Measurements from ENCODE around the gene EFNB2. TPM values are rescaled to one million over a fixed set of nuclear protein-coding genes. Genes with fewer than 3 reads are reported as not detected.

The EFNB2 gene
- total and polyA plus RNA-seq, 9 donors = 3.7 to 33.2 (median 13.5) TPM

DNA sequence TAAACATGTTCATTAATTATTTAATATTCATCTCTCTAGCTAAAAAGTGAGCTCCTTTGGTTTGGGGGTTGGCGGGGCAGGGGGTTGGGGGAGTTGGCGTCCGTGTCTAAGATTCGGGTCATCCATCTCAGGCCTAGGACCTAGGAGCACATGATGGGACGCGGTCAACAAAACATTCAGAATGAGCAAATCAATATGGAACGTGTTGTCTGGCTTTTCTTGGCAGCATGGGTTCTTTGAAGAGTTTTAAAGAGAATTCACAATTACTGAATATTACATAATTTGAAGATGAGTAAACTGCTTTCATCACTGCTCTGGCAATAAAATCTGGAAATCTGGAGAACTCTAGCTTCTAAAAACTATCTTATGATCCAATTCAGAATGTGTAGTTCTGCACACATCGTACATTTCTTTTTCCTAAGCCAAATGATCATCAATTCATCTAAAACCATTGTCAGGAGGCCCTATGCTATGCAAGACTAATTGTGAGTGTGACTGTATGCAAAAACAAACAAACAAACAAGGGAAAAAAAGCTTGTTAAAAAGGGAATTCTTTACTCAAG lies 37.9 kb upstream of the EFNB2 start:
- no peak for TF ChIP-seq POLR2A (IDR thresholded peaks at IDR 0.05)
- TF ChIP-seq, protein P1, sequence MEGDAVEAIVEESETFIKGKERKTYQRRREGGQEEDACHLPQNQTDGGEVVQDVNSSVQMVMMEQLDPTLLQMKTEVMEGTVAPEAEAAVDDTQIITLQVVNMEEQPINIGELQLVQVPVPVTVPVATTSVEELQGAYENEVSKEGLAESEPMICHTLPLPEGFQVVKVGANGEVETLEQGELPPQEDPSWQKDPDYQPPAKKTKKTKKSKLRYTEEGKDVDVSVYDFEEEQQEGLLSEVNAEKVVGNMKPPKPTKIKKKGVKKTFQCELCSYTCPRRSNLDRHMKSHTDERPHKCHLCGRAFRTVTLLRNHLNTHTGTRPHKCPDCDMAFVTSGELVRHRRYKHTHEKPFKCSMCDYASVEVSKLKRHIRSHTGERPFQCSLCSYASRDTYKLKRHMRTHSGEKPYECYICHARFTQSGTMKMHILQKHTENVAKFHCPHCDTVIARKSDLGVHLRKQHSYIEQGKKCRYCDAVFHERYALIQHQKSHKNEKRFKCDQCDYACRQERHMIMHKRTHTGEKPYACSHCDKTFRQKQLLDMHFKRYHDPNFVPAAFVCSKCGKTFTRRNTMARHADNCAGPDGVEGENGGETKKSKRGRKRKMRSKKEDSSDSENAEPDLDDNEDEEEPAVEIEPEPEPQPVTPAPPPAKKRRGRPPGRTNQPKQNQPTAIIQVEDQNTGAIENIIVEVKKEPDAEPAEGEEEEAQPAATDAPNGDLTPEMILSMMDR (IDR thresholded peaks at IDR 0.05) = no peak
- no peak for TF ChIP-seq EP300 (IDR thresholded peaks at IDR 0.05)
- H3K4me3 ChIP-seq = no peak overlapping the region
- H3K4me1 ChIP-seq (ENCODE audit: insufficient read depth) = peaks cover 7% of the 10 kb centered on the region
- DNase-seq = peak in 2 of 5 donors; percentile 28 to 65
- 29 to 51% (median 42%) methylated on average over 8 of the region's 8 CpGs for WGBS, 3 donors
- intact Hi-C loops (cut with DNase I) = no loop called here
- H3K9me3 ChIP-seq = no peaks in the 10 kb centered on the region
- peak overlapping the region in 1 of 2 donors; percentile 4 for H3K27ac ChIP-seq
- H3K36me3 ChIP-seq = no peaks in the 10 kb centered on the region
- no peaks in the 10 kb centered on the region for H3K27me3 ChIP-seq

- no peak for TF ChIP-seq EP300 (IDR thresholded peaks at IDR 0.05)
- no peak for TF ChIP-seq POLR2A (IDR thresholded peaks at IDR 0.05)
- TF ChIP-seq, protein P1 (IDR thresholded peaks at IDR 0.05) = no peak
- intact Hi-C loops (cut with DNase I) = no loop called here
- Histone ChIP-seq H3K9me3 (no peaks in the 10 kb centered on the region), H3K36me3 (no peaks in the 10 kb centered on the region), H3K27ac (peak overlapping the region in 1 of 2 donors; percentile 22), H3K4me3 (no peak overlapping the region), H3K27me3 (no peaks in the 10 kb centered on the region), H3K4me1 (ENCODE audit: insufficient read depth) (no peaks in the 10 kb centered on the region)
- peak; percentile 60 to 81 (median 73) for DNase-seq
- 34 to 50% (median 36%) methylated on average over 14 of the region's 14 CpGs for WGBS, 3 donors
These were observed 34.9 kb upstream of the EFNB2 start for GRCh38 chr13:106570299-106570852.

- TF ChIP-seq, protein P1 (IDR thresholded peaks at IDR 0.05) = no peak
- no peak for TF ChIP-seq EP300 (IDR thresholded peaks at IDR 0.05)
- no peak for TF ChIP-seq POLR2A (IDR thresholded peaks at IDR 0.05)
- no peak for DNase-seq
- Histone ChIP-seq H3K4me3 (no peak overlapping the region), H3K4me1 (ENCODE audit: insufficient read depth) (peaks cover 6% of the 10 kb centered on the region), H3K36me3 (no peaks in the 10 kb centered on the region), H3K27ac (peak overlapping the region in 1 of 2 donors; percentile 22), H3K9me3 (no peaks in the 10 kb centered on the region), H3K27me3 (no peaks in the 10 kb centered on the region)
- WGBS, 3 donors = 58 to 81% (median 72%) methylated on average over 3 of the region's 3 CpGs
- intact Hi-C loops (cut with DNase I) = no loop called here
These were observed 34.0 kb upstream of the EFNB2 start for GRCh38 chr13:106569233-106570095.

- Histone ChIP-seq H3K27ac (no peak overlapping the region), H3K36me3 (no peaks in the 10 kb centered on the region), H3K4me1 (ENCODE audit: insufficient read depth) (peaks cover 9% of the 10 kb centered on the region), H3K4me3 (peak overlapping the region; percentile 85), H3K27me3 (no peaks in the 10 kb centered on the region), H3K9me3 (no peaks in the 10 kb centered on the region)
- intact Hi-C loops (cut with DNase I) = no loop called here
- 26 to 29% (median 27%) methylated on average over 11 of the region's 11 CpGs for WGBS, 3 donors
- DNase-seq = no peak
- TF ChIP-seq EP300 (IDR thresholded peaks at IDR 0.05) (no peak), POLR2A (IDR thresholded peaks at IDR 0.05) (no peak)
- TF ChIP-seq, protein P1 (IDR thresholded peaks at IDR 0.05) = no peak
These were observed 33.0 kb upstream of the EFNB2 start for GRCh38 chr13:106568299-106569003.

Measured in ovary (tissue), 9 donors.